GM19463 (cell line): ENCODE measurements around the gene WASHC1.
"Not testable (repeated sequence)": the region's sequence is repeated elsewhere in the genome, so short reads cannot be mapped to it uniquely, and the experiment has no call there.

ENCODE experiments used
- ATAC-seq: cut with Tn5 transposase; IDR thresholded peaks from one replicate; pipeline ENCODE4 v1.9.1; 2021; ENCODE audit warnings: mild to moderate bottlenecking, moderate library complexity; ENCODE audit not compliant: unreplicated experiment

The WASHC1 gene

GRCh38 chr9:16875-17274 lies 12.4 kb downstream of the WASHC1 start:
- not testable (repeated sequence) for ATAC-seq

GRCh38 chr9:14129-14809 lies 15.0 kb downstream of the WASHC1 start:
- ATAC-seq: not testable (repeated sequence)

- ATAC-seq: not testable (repeated sequence)
Measured at GRCh38 chr9:11206-11605, 18.1 kb downstream of the WASHC1 start.

- not testable (repeated sequence) for ATAC-seq
Measured at GRCh38 chr9:10653-11053, 18.6 kb downstream of the WASHC1 start.

- ATAC-seq: not testable (repeated sequence)
Measured at GRCh38 chr9:10207-10606, 19.0 kb downstream of the WASHC1 start.
